GM21737 (cell line): Measurements from ENCODE around the gene SLC1A7.

Experiments used
- ATAC-seq: cut with Tn5 transposase; IDR thresholded peaks from one replicate; pipeline ENCODE4 v1.9.1; 2021; ENCODE audit warnings: mild to moderate bottlenecking, moderate library complexity; ENCODE audit not compliant: unreplicated experiment

SLC1A7 gene

DNA sequence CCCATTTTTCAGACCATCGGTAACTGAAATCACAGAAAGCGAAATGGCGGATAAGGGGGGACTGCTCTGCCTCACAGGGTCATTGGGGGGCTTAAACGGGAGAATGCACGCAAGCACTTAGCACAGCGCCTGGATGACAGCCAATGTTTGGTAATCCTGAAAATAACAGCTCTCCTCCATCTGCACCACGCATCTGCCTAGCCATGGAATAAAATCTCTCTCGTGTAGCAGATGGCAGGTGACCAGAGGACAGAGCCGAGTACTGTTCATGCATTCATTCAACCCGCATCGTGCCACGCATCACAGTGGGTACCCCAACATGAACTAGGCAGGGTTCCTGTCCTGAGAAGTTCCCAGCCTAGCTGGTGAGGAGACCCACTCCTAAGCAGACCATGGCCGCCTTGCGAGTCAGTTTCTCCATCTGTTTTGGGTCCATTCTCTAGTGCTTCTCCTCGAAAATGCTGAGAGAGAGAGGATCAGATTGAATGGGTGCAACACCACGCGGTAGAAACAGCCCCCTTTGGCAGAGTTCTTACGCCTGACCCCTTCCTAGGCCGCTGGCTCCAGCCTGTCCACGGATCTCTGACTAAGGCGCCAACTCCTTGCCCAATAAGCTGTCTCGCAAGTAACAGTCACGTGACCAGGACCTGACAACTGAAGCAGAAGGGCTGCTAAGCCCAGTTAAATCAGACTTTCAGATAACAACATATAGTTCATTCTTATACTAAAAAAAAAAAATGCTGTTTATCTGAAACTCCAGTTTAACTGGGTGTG lies 7.3 kb downstream of the SLC1A7 start:
- ATAC-seq = no peak

DNA sequence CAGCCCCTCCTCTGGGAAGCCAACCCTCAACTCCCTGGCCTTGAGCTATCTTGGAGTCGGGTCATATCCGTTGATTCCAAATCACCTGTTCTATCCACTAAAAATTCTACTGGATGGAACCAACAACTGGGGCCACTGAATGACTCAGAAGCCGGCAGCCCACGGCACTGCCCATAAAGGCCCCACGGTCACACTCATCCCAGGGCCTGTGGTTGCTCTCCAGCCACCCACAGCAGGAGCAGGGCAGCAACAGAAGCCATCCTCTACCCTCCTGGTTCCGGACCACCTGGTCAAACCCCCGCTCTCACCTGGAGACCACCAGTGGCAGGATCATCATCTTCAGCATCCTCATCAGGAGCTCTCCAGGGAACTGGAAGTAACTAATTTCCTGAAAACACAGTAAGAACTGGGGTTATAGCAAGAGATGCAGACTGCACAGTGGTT lies 8.4 kb downstream of the SLC1A7 start:
- ATAC-seq = no peak

DNA sequence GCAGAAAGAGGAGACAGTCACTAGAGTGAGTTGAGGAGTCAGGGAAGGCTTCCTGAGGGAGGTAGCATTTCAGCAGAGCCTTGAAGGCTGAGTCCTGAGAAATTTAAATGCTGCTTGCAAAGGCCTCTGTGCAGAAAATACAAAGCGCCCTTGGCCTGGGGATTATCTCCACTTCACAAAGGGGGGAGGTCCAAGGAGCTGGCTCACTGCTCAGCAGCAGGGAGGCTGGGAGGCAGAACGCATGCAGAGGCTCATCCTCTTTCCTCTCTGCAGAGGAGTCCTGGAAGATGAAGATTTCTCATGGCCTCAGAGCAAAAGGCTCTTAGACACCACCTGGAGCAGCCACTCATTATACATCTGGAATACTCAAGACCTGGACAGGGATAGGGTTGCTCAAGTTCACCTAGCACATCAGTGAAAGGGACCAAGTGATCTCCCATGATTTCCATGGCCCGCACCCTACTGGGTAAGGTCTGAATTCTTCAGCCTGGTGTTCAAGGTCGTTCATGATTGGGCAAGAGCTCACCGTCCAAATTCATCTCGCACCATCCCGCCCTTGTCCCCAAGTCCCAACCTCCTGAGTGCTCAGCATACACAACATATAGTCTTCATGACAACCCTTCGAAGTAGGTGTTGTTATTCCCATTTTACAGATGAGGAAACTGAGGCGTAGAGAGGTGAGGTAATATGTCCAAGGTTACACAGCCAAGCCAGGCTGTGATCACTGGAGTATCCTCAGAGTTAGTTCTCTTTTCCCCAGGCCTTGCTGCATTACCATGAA lies 9.0 kb downstream of the SLC1A7 start:
- ATAC-seq = no peak

DNA sequence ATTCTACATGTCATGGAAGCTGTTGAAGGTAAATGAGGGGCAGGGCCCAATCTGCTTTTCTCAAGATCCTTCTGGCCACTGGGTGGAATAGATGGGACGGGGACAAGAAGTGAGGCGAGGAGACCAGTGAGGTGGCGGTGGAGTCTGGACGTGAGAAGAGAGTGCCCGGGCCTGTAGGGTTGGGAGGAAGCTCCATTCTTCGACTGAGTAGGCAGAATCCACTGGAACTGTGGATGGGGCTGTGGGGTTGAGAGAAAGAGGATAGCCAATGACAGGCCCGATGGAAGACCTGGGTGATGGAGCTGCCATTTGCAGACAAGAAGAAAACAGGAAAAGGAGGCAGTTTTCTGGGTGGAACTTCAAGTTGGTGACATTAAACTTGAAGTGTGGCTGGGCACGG lies 10.3 kb downstream of the SLC1A7 start:
- ATAC-seq = no peak

DNA sequence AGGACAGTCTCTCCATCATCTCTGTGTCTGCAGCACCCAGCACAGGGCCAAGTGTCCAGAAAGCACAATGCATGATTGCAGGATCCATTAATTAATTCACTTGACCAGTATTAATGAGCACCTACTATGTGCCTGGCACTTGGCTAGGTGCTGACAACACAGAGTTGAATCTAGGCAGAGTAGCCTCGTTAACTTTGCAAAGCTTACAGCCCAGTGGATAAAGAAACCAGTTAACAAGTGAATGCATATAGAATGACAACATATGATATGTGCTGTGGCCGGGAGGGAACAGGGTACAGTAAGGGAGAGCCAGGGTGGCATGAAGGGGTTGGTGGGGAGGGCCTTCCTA lies 10.9 kb downstream of the SLC1A7 start:
- no peak for ATAC-seq

DNA sequence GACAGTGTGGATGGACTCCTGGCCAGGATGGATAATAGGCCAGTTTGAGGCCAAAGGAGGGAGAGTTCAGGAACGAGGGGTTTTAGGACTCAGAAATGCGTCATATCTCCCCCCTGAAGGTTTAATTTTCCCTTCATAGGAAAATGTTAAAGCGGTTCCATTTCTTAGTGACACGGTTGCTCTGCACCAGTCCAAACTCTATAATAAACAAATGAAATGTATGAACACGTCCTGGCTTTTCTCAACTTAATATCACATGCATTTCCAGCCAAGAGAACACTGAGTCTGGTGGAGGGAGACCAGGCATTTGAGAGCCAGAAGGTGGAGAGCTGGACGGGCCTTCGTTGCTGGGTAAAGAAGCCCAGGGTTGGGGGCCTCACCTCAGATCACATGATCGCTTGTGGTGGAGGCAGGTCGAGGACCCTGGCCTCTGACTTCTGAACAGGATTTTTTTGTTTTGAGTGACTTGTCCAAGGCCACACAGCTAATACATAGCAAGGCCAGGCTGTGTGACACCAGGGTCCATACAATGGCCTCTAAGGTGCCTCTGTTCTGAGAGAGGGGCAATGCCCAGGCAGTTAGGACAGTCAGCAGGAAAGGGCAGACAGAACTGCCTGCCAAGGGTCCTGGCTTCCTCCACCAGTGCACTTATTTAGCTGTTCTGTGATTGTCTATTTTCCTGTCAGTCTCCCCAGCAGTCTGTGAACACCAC lies 11.4 kb downstream of the SLC1A7 start:
- ATAC-seq = no peak

DNA sequence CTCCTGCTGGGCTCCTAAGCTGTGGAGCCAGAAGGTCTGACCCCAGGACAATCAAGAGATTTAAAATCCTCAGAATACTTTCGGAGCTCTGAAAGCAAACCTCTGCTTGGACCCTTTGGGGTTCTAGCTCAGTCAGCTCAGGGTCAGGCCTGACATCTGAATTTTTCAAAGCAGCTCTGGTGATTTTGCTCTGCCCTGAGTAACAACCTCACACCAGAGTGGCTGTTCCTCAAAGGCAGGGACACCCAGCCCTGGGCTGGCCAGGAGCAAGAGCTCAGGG lies 11.9 kb downstream of the SLC1A7 start:
- ATAC-seq = no peak

DNA sequence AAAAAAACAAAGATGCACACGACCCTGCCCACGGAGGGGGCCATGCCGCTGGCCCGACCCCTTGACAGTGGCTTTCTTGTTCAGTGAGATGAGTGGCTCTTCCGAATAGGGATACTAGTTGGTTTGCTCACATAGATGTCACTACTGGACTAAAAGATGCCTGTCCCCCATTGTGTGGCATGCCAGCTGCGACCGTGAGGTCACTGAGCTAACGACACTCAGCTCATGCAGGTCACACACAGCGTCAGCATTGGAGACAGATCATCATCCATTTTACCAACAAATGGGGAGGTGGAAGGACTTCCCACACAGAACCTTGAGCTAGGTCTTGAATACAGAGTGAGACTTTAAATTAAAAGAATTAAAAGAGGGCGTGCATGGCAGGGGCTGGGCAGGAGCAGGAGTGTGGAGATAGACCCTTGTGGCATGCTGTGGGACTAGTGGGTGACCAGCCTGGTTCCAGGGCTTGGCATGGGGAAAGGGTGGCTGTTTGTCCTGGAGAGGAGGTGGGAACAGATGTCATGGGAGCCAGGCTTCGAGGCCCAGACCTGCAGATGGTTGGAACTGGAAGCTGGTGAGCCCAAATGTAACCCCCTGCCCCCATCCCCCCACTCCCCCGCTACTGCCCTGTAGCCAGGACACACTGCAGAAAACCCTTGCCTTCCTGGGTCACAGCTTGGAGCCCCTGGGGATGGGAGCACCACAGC lies 12.4 kb downstream of the SLC1A7 start:
- ATAC-seq = no peak

DNA sequence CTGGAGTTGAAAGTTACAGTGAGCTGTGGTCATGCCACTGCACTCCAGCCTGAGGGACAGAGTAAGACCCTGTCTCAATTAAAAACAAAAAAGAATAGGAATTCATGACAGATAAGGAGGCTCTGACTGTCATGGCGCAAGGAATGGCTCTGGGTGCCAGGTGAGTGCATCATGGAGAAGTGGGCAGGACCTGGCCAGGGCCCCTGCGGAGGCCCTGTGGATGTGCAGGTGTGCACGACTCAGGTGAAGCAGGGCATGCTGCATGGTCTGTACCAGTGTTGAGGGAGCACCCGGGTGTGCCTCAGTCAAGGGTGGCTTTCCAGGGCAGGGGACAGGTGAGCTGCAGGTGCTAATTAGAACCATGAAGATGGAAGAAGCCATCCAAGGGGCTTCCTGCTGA lies 14.0 kb downstream of the SLC1A7 start:
- no peak for ATAC-seq

DNA sequence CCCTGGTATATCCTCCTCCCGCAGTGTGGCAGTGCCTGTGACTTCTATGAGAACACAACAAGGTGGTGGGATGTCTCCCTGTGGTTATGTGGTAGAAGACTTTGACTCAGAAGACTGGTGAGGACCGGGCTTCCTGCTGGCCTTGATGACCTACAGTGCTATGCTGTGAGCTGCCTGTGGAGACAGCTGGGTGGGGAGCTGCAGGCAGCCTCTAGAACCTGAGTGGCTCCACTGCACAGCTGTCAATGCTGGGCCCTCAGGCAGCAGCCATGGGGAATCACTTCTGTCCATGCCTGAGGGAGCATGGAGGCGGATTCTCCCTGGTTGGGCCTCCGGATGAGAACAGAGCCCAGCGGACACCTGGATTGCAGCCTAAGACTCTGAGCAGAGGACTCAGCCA lies 14.9 kb downstream of the SLC1A7 start:
- ATAC-seq = no peak

DNA sequence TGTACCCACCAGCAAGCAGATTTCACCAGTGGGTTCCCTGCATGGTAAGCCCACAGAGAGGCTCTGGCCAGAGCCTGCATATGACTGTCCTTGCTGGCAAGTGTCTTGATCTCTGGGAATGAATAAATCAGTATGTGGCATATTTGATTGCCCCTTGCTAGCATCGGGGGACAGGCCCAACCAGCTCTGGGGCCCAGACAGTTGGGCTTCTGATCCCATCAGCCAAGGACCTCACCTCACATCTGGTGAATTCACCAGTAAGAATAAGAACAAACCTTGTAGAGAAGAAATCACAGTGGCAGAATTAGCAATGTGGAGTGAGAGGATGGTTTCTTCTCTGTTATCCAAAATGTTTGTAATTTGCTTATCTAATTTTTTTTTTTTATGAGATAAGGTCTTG lies 15.9 kb downstream of the SLC1A7 start:
- no peak for ATAC-seq

DNA sequence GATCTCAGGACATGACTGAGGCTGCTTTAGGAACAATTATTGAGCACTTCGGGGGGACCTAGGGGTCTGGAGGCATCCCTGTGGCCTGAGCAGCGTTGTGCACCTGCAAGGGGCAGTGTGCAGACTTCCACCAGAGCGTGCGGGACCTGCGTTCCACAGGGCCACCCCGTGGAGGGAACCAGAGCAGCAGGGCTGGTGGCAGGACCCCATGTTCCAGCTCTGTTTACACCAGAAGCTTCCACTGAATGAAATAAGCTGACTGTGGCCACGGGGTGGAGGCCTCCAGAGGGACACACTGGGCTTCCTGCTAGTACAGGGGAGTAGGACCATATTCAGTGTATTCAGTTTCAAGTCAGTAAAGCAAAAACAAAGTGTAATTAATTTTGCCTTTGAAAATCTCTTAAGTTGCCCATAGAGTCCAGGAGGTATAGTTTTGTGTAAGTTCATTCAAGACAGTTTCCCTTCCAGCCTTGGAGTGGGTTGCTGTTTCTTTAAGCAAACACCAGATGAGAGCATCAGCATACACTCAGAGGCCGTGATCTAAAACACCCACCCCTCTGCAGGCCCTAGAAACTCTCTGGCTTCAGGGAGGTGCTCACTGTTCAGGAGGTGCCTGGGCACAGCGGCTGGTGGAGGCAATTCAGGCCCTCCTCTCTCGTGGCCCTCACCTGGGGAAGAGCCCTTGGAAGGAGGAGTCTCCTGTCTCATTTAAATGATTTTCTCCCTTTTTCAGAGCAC lies 16.6 kb downstream of the SLC1A7 start:
- no peak for ATAC-seq

DNA sequence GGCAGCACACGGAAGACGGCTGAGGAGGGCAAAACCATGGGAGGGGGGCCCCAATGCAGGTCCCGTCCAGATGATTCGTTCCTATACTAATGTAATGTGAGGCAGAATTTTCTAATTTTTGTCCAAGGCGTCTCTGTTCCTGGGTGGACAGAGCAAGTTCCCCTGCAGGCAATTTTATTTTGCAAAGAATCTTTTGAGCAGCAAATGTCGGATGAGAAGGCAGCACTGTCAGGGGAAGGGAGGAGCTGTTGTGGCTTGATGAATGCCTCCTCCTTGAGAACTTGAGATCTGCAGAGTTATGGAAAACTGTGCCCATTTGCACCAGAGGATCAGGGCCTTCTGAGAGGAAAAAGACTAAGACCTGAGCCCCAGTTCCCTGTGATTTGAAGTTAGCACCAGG lies 17.3 kb downstream of the SLC1A7 start:
- no peak for ATAC-seq

DNA sequence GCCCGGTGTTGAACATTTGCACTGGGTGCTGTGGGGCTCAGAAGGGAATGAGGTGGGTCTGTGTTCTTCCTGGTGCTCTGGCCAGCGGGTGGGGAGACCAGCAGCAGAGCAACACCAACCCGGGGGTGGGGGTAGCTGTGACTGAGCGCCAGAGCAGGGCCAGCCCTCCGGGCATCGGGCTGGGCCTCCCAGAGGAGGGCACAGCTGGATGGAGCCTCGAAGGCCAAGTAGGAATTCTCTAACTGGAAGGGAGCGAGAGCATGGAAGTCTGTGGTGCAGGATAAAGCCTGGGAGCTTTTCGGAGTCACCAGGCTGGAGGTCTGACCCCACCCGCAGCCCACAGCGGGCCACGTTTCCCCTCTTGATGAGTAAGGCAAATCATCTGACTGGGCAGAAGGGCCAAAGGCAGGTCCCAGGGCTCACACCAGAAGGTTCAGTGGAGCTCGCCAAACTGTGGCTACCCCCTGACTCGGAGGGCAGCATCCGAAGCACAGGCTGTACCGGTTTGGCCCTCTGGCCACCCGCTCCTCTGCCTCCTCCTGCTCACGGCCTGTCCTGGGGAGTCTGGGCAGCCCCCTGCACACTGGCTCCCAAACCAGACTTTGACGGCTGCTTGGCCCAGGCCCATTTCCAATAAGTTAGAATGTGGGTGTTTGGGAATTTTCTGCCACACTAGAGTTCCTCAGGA lies 18.8 kb downstream of the SLC1A7 start:
- no peak for ATAC-seq

DNA sequence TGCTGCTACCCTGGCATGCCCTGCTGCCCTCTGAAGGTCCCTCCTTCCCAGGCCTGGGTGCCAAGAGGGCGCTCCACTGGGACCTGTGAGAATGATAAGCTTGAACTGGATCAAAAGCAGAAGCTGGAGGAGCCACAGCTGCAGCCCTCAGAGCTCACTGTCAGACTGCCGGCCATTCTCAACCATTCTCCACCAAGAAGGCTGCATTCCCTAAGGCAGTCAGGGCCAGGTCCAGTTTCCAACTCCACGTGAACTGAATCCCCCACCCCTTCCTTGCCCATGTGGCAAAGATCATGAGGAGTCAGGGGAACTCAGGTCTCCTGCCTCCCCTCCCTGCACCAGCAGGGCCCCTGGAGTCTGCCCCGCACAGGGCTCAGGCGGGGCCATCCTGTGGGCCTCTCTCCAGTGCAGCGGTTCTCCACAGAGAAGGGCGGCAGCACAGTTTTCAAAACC lies 19.5 kb downstream of the SLC1A7 start:
- ATAC-seq = no peak

DNA sequence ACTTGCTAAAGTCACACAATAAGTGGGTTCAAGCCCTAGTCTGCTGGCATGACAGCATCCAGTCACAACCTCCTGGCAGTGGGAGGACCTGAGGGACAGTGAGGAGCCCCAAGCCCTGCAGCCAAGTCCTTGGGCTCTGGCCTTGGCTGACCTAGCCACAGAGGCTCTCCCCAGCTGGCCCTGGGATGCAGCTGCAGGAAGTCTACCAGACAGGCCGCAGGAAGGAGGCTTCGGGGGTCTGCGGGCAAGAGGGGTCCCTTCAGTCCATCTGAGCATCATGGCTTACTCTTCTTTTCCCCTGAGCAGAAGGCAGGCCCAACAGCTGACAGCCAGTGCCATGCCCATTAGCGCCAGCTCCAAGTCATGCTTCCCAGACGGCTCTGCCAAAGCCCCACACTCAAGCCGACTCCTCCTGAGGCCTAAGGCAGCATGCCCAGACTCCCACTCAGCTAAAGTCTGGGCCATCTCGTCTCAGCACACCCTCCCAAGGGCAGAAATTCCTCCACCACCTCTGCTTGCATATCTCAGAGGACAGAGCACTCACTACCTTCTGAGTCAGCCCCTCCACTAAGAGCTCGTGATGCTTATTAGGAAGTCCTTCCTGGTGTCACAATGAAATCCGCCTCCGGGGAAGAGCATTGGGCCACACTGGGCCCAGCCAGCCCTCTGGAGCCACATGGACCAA lies 20.1 kb downstream of the SLC1A7 start:
- ATAC-seq = no peak

DNA sequence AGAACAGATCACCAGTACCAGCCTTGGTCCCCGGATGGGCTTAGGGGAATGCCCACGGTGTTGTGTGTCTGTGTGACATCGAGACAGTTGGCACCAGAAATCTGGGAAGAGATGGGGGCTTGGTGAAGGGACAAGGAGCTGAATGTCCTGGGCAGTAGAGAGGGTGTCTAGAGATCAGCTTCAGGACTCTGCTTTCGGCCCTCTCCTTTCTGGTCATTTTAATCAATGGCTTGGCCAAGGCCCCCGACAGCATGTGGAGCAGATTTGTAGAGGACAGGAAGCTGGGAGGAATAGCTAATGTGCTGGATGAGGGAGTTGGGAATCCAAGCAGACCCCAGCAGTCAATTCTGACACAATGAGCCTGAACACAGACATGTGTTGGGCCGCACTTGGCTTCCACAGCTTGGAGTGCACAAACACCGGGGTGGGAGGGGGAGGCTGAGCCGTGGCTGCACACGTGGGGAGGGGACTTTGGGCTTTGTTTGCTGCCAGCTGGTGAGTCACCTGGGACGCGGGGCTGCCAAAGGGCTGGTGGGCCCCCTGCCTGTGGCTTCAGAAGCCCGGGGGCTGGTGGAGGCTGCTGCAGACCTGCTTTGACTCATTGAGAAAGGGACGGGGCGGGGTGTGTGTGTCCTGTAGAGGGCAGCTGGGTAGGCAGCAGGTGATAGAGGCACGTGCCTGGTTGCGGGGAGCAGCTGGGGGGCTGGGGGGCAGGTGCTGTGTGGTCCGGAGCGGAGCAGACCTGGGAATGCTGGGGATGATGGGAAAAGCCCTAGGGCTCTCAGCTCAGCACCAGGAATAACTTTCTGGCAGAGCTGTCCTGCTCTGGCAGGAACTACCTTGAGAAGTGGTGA lies 20.9 kb downstream of the SLC1A7 start:
- ATAC-seq = no peak

DNA sequence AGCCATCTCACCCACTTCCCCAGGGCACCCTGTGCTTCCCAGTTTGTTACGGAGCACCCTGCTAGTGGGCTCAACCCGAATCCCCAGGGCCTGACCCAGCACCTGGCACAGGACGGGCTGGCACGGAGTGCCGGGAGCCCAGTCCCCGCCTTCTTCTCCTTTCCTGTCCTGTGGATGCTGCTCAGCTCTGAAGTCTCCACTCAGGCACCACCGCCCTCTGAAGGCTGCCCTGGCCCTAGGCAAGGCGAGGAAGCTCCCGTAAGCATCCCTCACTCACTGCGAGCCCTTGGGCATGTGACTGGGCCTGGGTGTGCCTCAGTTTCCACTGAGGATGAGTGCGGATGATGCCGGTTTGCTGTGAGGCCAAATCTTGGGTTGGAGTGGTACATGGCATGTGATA lies 21.8 kb downstream of the SLC1A7 start:
- no peak for ATAC-seq

DNA sequence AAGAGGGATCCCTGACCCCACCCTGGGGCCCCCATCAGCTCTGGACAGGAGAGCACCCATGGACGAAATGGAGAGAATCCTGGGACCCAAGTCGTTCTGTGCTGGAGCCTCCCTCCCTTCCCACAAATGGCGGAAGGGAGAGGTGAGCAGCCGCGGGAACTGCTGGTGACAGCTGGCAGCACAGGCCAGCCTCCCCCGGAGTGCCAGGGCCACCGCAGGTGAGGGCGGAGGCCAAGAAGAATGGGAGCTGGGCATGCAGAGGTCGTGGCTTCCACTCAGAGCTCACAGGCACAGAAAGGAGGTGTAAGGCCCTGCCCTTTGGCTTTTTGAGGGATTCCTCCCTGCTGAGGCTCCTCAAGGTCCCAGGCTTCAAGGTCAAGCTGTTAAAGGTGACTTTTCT lies 24.6 kb downstream of the SLC1A7 start:
- no peak for ATAC-seq
